Tibial nerve (tissue), 3 donors: ENCODE measurements around the gene SAMD10.
A peak's percentile ranks its signal among the peaks of the same experiment; 100 is the strongest.

Experiments
- CTCF ChIP-seq, 5 experiments: fragments of 200-600 bp in 3 of 5; fragments of 450-650 bp in 2 of 5; sonication (generic) in 3 of 5; IDR thresholded peaks; one replicate each; pipeline ENCODE4 v1.5.1; 2016 to 2019; ENCODE audit warnings: antibody characterized with exemption in 5 of 5, mild to moderate bottlenecking in 3 of 5, moderate library complexity in 2 of 5
- POLR2A ChIP-seq, 2 donors: fragments of 450-650 bp; IDR thresholded peaks; one replicate each; pipeline ENCODE4 v1.6.1; 2017; ENCODE audit warnings: antibody characterized with exemption in 2 of 2, mild to moderate bottlenecking in 2 of 2, moderate library complexity in 2 of 2

DNA sequence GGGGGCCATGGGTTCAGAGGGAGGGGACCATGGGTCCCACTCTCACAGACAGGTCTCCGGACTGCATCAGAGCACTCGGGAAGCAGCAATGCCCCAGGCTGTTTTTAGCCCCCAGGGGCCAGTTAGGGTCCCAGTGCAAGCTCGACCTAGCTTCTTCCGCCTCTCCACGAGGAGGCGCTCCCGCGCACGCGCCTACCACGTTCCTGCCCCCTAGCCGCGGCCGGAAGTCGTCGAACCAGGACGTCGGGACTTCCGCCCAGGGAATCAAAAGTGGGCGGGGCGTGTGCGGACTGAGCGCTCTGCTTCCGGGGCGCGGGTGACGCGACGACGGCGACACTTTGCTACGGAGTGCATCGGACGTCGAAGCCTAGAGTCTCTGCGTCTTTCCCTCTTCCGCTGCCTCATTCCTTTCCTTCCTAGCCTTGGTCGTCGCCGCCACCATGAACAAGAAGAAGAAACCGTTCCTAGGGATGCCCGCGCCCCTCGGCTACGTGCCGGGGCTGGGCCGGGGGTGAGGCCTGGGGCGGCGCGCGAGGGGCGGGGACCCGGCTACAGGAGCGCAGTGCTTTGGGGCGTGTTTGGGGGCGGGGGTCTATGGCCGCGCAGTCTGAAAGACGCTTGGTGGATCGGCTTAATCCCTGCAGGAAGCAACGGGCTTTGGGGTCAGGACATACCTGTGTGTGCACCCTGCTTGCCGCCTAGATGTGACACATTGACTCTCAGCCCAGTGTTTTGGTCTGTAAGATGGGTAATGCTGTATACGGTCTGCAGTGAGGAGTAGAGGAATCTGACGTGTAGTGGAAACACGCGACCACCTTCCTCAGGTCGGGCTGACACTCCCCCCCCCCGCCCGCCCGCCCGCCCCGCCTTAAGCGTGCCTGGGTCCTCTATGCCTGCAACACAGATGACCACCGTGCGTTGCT, 1.6 kb upstream of the SAMD10 start, which contains the start of gene PRPF6:
- TF ChIP-seq CTCF (IDR thresholded peaks at IDR 0.05) (peak; percentile 75 to 87 (median 84)), POLR2A (IDR thresholded peaks at IDR 0.05) (peak; percentile 24 to 62)
